Lower leg skin (tissue), 3 donors: ENCODE results near the gene PHTF1.

Experiments used
- POLR2A ChIP-seq, 2 donors: fragments of 450-650 bp; IDR thresholded peaks; one replicate each; pipeline ENCODE4 v1.6.1; 2016 to 2017; ENCODE audit warnings: antibody characterized with exemption in 2 of 2, mild to moderate bottlenecking in 1 of 2, moderate library complexity in 1 of 2
- TF ChIP-seq, protein P1 (sequence below), 3 donors: fragments of 450-650 bp; IDR thresholded peaks; one replicate each; pipeline ENCODE4 v1.5.1; 2016; ENCODE audit warnings: antibody characterized with exemption in 3 of 3, mild to moderate bottlenecking in 3 of 3, moderate library complexity in 2 of 3

DNA sequence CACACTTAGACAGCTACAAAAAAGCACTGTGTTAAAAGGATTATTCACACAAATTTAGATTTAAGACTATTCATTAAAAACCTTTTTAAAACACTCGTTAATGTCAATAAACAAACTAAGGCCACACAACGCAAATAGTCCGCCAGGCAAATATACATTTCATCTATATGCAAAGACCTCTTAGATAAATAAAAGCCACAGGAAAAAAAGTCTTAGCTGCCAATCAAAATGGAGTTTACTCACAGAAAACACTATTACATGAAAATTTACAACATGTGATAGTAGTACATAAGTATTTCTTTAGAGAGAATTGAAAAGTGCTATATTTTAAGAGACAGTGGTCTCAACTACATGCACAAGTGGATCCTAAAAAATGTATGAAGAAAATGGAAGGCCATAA is 2.7 kb upstream of the PHTF1 start:
- TF ChIP-seq, protein P1, sequence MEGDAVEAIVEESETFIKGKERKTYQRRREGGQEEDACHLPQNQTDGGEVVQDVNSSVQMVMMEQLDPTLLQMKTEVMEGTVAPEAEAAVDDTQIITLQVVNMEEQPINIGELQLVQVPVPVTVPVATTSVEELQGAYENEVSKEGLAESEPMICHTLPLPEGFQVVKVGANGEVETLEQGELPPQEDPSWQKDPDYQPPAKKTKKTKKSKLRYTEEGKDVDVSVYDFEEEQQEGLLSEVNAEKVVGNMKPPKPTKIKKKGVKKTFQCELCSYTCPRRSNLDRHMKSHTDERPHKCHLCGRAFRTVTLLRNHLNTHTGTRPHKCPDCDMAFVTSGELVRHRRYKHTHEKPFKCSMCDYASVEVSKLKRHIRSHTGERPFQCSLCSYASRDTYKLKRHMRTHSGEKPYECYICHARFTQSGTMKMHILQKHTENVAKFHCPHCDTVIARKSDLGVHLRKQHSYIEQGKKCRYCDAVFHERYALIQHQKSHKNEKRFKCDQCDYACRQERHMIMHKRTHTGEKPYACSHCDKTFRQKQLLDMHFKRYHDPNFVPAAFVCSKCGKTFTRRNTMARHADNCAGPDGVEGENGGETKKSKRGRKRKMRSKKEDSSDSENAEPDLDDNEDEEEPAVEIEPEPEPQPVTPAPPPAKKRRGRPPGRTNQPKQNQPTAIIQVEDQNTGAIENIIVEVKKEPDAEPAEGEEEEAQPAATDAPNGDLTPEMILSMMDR (IDR thresholded peaks at IDR 0.05), result no peak
- TF ChIP-seq POLR2A (IDR thresholded peaks at IDR 0.05), result no peak
